H1 (cell line): ENCODE measurements around the gene PLA2G4E. TPM values are rescaled to one million over a fixed set of nuclear protein-coding genes. Genes with fewer than 3 reads are reported as not detected.

Experiments
- CTCF ChIA-PET: fragments of 300-600 bp; sonication (Branson Sonifier 250); formaldehyde crosslinking; loops from one replicate; lab custom pipeline; 2021; ENCODE audit not compliant: partially characterized antibody; lab: Charles Lee
- POLR2A ChIA-PET: fragments of 300-600 bp; sonication (Branson Sonifier 250); formaldehyde crosslinking; loops from one replicate; lab custom pipeline; 2021; ENCODE audit warnings: inconsistent platforms; ENCODE audit not compliant: partially characterized antibody; lab: Charles Lee
- DNase-seq, 2 experiments: peaks; one replicate each; pipeline versions ENCODE4 v3.0.0 to v3.0.0-alpha.2; 2010 to 2022; ENCODE audit warnings: low spot score in 2 of 2, low read depth in 1 of 2, mixed read lengths in 1 of 2
- FAIRE-seq: peaks from 2 replicates; lab custom pipeline; 2011; peaks lifted over from hg19 to GRCh38; lab: Jason Lieb, UNC
- H2AFZ ChIP-seq: 2 replicates; pipeline ENCODE4 v1.8.1; 2012; ENCODE audit warnings: low read length, inconsistent platforms
- H2AK5ac ChIP-seq: 2 replicates; pipeline ENCODE4 v1.6.1; 2013; ENCODE audit warnings: low read depth, low read length
- H2BK120ac ChIP-seq: replicated peaks from 2 replicates; pipeline ENCODE3; 2013; ENCODE audit warnings: low read depth, low read length, inconsistent platforms
- H2BK12ac ChIP-seq: 2 replicates; pipeline ENCODE4 v1.6.1; 2013; ENCODE audit warnings: low read depth, low read length
- H2BK15ac ChIP-seq: 2 replicates; pipeline ENCODE4 v1.6.1; 2013; ENCODE audit warnings: low read length
- H2BK20ac ChIP-seq: 2 replicates; pipeline ENCODE4 v1.6.1; 2013; ENCODE audit warnings: low read length
- H2BK5ac ChIP-seq: 2 replicates; pipeline ENCODE4 v1.6.1; 2013; ENCODE audit warnings: low read depth, low read length
- H3K14ac ChIP-seq: 2 replicates; pipeline ENCODE4 v1.6.1; 2013; ENCODE audit warnings: inconsistent platforms; ENCODE audit not compliant: insufficient read length
- H3K18ac ChIP-seq: 2 replicates; pipeline ENCODE4 v1.6.1; 2013; ENCODE audit warnings: low read length; ENCODE audit errors: extremely low read depth
- H3K23ac ChIP-seq: 2 replicates; pipeline ENCODE4 v1.6.1; 2013; ENCODE audit warnings: inconsistent platforms; ENCODE audit not compliant: insufficient read length
- H3K23me2 ChIP-seq: 2 replicates; pipeline ENCODE4 v1.6.1; 2013; ENCODE audit warnings: low read depth, low read length
- H3K27ac ChIP-seq: 2 replicates; pipeline ENCODE4 v1.6.1; 2011; ENCODE audit warnings: low read depth, low read length, inconsistent platforms
- H3K27me3 ChIP-seq, 4 experiments: replicated peaks in 1 of 4; 1 replicate in 1 of 4; 2 replicates in 3 of 4; pipeline versions ENCODE4 v1.6.1 to v1.8.1; 2011 to 2013; ENCODE audit warnings: low read length in 3 of 4, mild to moderate bottlenecking in 3 of 4, inconsistent platforms in 2 of 4, mixed read lengths in 2 of 4, moderate library complexity in 1 of 4; ENCODE audit not compliant: control insufficient read depth in 3 of 4, insufficient read depth in 3 of 4; ENCODE audit errors: extremely low read depth in 1 of 4
- H3K36me3 ChIP-seq, 4 experiments: 2 replicates each; pipeline versions ENCODE4 v1.6.1 to v1.8.1; 2011 to 2013; ENCODE audit warnings: mild to moderate bottlenecking in 4 of 4, low read length in 3 of 4, moderate library complexity in 2 of 4, control low read depth in 1 of 4, inconsistent platforms in 1 of 4; ENCODE audit not compliant: insufficient read depth in 4 of 4, control insufficient read depth in 2 of 4
- H3K4ac ChIP-seq: replicated peaks from 2 replicates; pipeline ENCODE3; 2013; ENCODE audit warnings: low read length, low read depth, mixed read lengths, inconsistent platforms; ENCODE audit not compliant: insufficient read length
- H3K4me1 ChIP-seq, 4 experiments: replicated peaks in 1 of 4; 1 replicate in 1 of 4; 2 replicates in 3 of 4; pipeline versions ENCODE4 v1.6.1 to v1.8.1; 2011 to 2013; ENCODE audit warnings: low read length in 3 of 4, inconsistent platforms in 2 of 4, mixed read lengths in 1 of 4; ENCODE audit not compliant: insufficient read depth in 4 of 4, control insufficient read depth in 3 of 4
- H3K4me2 ChIP-seq, 2 experiments: 2 replicates each; pipeline versions ENCODE4 v1.6.1 to v1.8.1; 2011 to 2013; ENCODE audit warnings: low read depth in 2 of 2, low read length in 2 of 2, control low read depth in 1 of 2, inconsistent platforms in 1 of 2, mild to moderate bottlenecking in 1 of 2; ENCODE audit not compliant: insufficient read depth in 1 of 2
- H3K4me3 ChIP-seq, 4 experiments: fragments of 200-600, 300-600 bp in 1 of 4; sonication (generic), shearing (Covaris generic), sonication (Bioruptor Twin) in 1 of 4; 2 replicates each; pipeline versions ENCODE4 v1.5.1 to v1.8.1; 2011 to 2016; ENCODE audit warnings: low read length in 4 of 4, low read depth in 3 of 4, control low read depth in 2 of 4, inconsistent platforms in 2 of 4, mild to moderate bottlenecking in 2 of 4, mixed read lengths in 1 of 4, moderate library complexity in 1 of 4; ENCODE audit not compliant: insufficient read depth in 2 of 4; ENCODE audit errors: extremely low read depth in 1 of 4
- H3K56ac ChIP-seq: replicated peaks from 2 replicates; pipeline ENCODE3; 2013; ENCODE audit warnings: low read depth, mild to moderate bottlenecking, mixed read lengths, low read length, inconsistent platforms; ENCODE audit not compliant: insufficient read length
- H3K79me1 ChIP-seq: 2 replicates; pipeline ENCODE4 v1.6.1; 2013; ENCODE audit warnings: low read depth, low read length, control low read depth
- H3K79me2 ChIP-seq, 2 experiments: 2 replicates each; pipeline versions ENCODE4 v1.6.1 to v1.8.1; 2012 to 2013; ENCODE audit warnings: low read length in 2 of 2, mild to moderate bottlenecking in 2 of 2, inconsistent platforms in 1 of 2; ENCODE audit not compliant: insufficient read depth in 2 of 2, control insufficient read depth in 1 of 2
- H3K9ac ChIP-seq, 4 experiments: replicated peaks in 1 of 4; 1 replicate in 1 of 4; 2 replicates in 3 of 4; pipeline versions ENCODE4 v1.6.1 to v1.8.1; 2011 to 2013; ENCODE audit warnings: low read depth in 3 of 4, low read length in 3 of 4, control low read depth in 2 of 4, mild to moderate bottlenecking in 2 of 4, moderate library complexity in 2 of 4, inconsistent platforms in 1 of 4; ENCODE audit errors: extremely low read depth in 1 of 4
- H3K9me3 ChIP-seq, 2 experiments: 2 replicates each; pipeline versions ENCODE4 v1.6.1 to v1.8.1; 2012 to 2013; ENCODE audit warnings: mild to moderate bottlenecking in 2 of 2, moderate library complexity in 2 of 2, control low read depth in 1 of 2, inconsistent platforms in 1 of 2, low read depth in 1 of 2, low read length in 1 of 2, mixed read lengths in 1 of 2; ENCODE audit not compliant: insufficient read depth in 2 of 2
- H4K20me1 ChIP-seq, 2 experiments: replicated peaks in 1 of 2; 2 replicates each; pipeline versions ENCODE3 to v1.8.1; 2011 to 2013; ENCODE audit warnings: inconsistent platforms in 2 of 2, low read length in 2 of 2, mild to moderate bottlenecking in 1 of 2; ENCODE audit not compliant: insufficient read depth in 2 of 2, control insufficient read depth in 1 of 2
- H4K5ac ChIP-seq: 2 replicates; pipeline ENCODE4 v1.6.1; 2013; ENCODE audit warnings: low read length, low read depth, mixed read lengths, inconsistent platforms; ENCODE audit not compliant: insufficient read length
- H4K8ac ChIP-seq: 2 replicates; pipeline ENCODE4 v1.8.0; 2013; ENCODE audit warnings: mild to moderate bottlenecking, moderate library complexity, low read length, inconsistent platforms; ENCODE audit not compliant: insufficient read depth; ENCODE audit errors: extremely low read depth
- H4K91ac ChIP-seq: replicated peaks from 2 replicates; pipeline ENCODE3; 2013; ENCODE audit warnings: low read length, mixed read lengths, inconsistent platforms; ENCODE audit not compliant: insufficient read length
- ASH2L ChIP-seq: fragments of 200-600, 300-600 bp; sonication (generic); IDR thresholded peaks from one replicate; pipeline ENCODE4 v1.7.1; 2017; ENCODE audit warnings: low read length
- CEBPB ChIP-seq: IDR thresholded peaks from 2 replicates; pipeline ENCODE4 v1.6.1; 2012; ENCODE audit warnings: low read depth, low read length
- CHD2 ChIP-seq: IDR thresholded peaks from 2 replicates; pipeline ENCODE4 v1.6.1; 2012; ENCODE audit warnings: low read length, improper control_type of control experiment
- E2F6 ChIP-seq: IDR thresholded peaks from 2 replicates; pipeline ENCODE4 v1.6.1; 2012; ENCODE audit warnings: inconsistent platforms
- KDM1A ChIP-seq: fragments of 200-600, 300-600 bp; sonication (generic); IDR thresholded peaks from 2 replicates; pipeline ENCODE4 v1.7.1; 2016; ENCODE audit warnings: mild to moderate bottlenecking, low read length, borderline replicate concordance
- KDM4A ChIP-seq: IDR thresholded peaks from one replicate; pipeline ENCODE4 v1.7.1; 2012; ENCODE audit warnings: low read depth, mild to moderate bottlenecking, moderate library complexity, low read length, inconsistent platforms; ENCODE audit not compliant: severe bottlenecking
- MAX ChIP-seq: IDR thresholded peaks from 2 replicates; pipeline ENCODE4 v1.6.1; 2012; ENCODE audit warnings: inconsistent platforms
- POLR2A ChIP-seq, 2 experiments: IDR thresholded peaks; 1 replicate in 1 of 2; 2 replicates in 1 of 2; pipeline ENCODE4 v1.6.1; 2011; ENCODE audit warnings: low read depth in 2 of 2, low read length in 2 of 2, mild to moderate bottlenecking in 2 of 2; ENCODE audit errors: control extremely low read depth in 1 of 2
- RAD21 ChIP-seq, 2 experiments: IDR thresholded peaks in 1 of 2; conservative IDR thresholded peaks in 1 of 2; 2 replicates each; pipeline ENCODE4 v1.6.1; 2011; ENCODE audit warnings: low read depth in 2 of 2, low read length in 2 of 2, improper control_type of control experiment in 1 of 2, inconsistent platforms in 1 of 2, mild to moderate bottlenecking in 1 of 2, moderate library complexity in 1 of 2
- SIN3A ChIP-seq, 2 experiments: IDR thresholded peaks in 1 of 2; conservative IDR thresholded peaks in 1 of 2; 2 replicates each; pipeline ENCODE4 v1.6.1; 2011 to 2012; ENCODE audit warnings: low read length in 2 of 2, improper control_type of control experiment in 1 of 2, low read depth in 1 of 2, mild to moderate bottlenecking in 1 of 2
- SP1 ChIP-seq: IDR thresholded peaks from 2 replicates; pipeline ENCODE4 v1.6.1; 2011; ENCODE audit warnings: low read depth, low read length
- SP4 ChIP-seq: IDR thresholded peaks from 2 replicates; pipeline ENCODE4 v1.6.1; 2012; ENCODE audit warnings: low read length, inconsistent platforms
- WGBS, 2 experiments: shearing (Covaris generic) in 1 of 2; methylation state at CpG; one replicate each; pipeline versions ENCODE4 v1.1.6 to v1.1.7; 2013 to 2015; ENCODE audit warnings: low lambda C conversion rate in 2 of 2, mixed read lengths in 2 of 2, inconsistent platforms in 1 of 2, low coverage in 1 of 2, missing lambda C conversion rate in 1 of 2; ENCODE audit not compliant: insufficient replicate concordance in 2 of 2, insufficient coverage in 1 of 2, insufficient read length in 1 of 2; ENCODE audit errors: extremely low coverage in 1 of 2, missing lambda C conversion rate in 1 of 2; 5-methylcytosine and 5-hydroxymethylcytosine counted together
- polyA plus RNA-seq, 7 experiments: library from polyadenylated mRNA; depleted of rRNA in 3 of 7; stranded (reverse) in 5 of 7; unstranded in 2 of 7; fragments of >200 nt in 5 of 7; fragments of 200-250 nt in 2 of 7; gene quantifications; 1 replicate in 5 of 7; 2 replicates in 1 of 7; 4 replicates in 1 of 7; pipeline versions ENCODE4 v1.2.1 to v1.2.3, GENCODE V29; 2011 to 2013; ENCODE audit warnings: missing spikeins in 2 of 7, mixed read lengths in 2 of 7
- total RNA-seq: library from RNA; stranded (reverse); fragmentation: NEBNext Ultra II Directional; extraction: Animal tissue kit (Norgen Biotek cat#: 25700); gene quantifications from 2 replicates; pipeline ENCODE4 v1.2.1, GENCODE V29; 2021

The PLA2G4E gene
- total and polyA plus RNA-seq, 2 of the 8 experiments (the other 6 are each of a cell fraction or from before 2014, with no cell fraction given) = 0.03 TPM; not detected in 1

GRCh38 chr15:41932511-41933289, 88.1 kb downstream of the PLA2G4E start:
- peaks cover 2 to 10% of the 10 kb centered on the region in 2 experiments for H4K20me1 ChIP-seq
- TF ChIP-seq E2F6 (no peak), CEBPB (no peak), CHD2 (no peak), SP4 (no peak), SP1 (no peak), KDM1A (no peak), POLR2A (IDR thresholded peaks at IDR 0.05; ENCODE audit: control extremely low read depth in 1 of 2, low read depth in 2 of 2, low read length in 2 of 2) (no peak), RAD21 (IDR thresholded peaks at IDR 0.05 in 1 of 2, conservative IDR thresholded peaks at IDR 0.05 in 1 of 2; ENCODE audit: low read depth in 2 of 2, low read length in 2 of 2) (no peak), ASH2L (no peak), MAX (no peak), KDM4A (no peak), SIN3A (conservative IDR thresholded peaks at IDR 0.05 in 1 of 2, IDR thresholded peaks at IDR 0.05 in 1 of 2; ENCODE audit: low read depth in 1 of 2, low read length in 2 of 2) (no peak)

More at GRCh38 chr15:41932511-41933289, 88.1 kb downstream of the PLA2G4E start:
- Histone ChIP-seq H2BK120ac (no peak overlapping the region), H2AK5ac (no peak overlapping the region), H2AFZ (no peak overlapping the region), H3K27ac (no peak overlapping the region), H2BK12ac (peak overlapping the region; percentile 71; the same call in 1 of the 2 replicates), H3K4me2 (no peak overlapping the region), H3K27me3 (no peaks in the 10 kb centered on the region), H3K18ac (no peak overlapping the region), H3K9me3 (no peaks in the 10 kb centered on the region), H3K56ac (no peak overlapping the region), H3K79me1 (peaks cover 9% of the 10 kb centered on the region), H3K23me2 (no peaks in the 10 kb centered on the region), H4K5ac (no peak overlapping the region), H4K8ac (peak overlapping the region; percentile 31; the same call in 1 of the 2 replicates), H3K4ac (no peak overlapping the region), H3K9ac (no peak overlapping the region), H3K4me1 (peaks cover 4 to 9% (median 8%) of the 10 kb centered on the region in 4 experiments), H3K23ac (no peak overlapping the region), H3K14ac (no peak overlapping the region), H3K36me3 (no peaks in the 10 kb centered on the region), H2BK20ac (no peak overlapping the region), H2BK15ac (no peak overlapping the region; the same call in 1 of the 2 replicates), H3K4me3 (no peak overlapping the region), H4K91ac (no peak overlapping the region), H3K79me2 (no peaks in the 10 kb centered on the region), H2BK5ac (peak overlapping the region; percentile 63; the same call in 1 of the 2 replicates)
- ChIA-PET POLR2A (no interaction called here), CTCF (interaction anchor here (0.7 to 1.2 kb wide), 5 partner anchors 10 to 160 kb away, joined by 3 to 5 read pairs (median 3); no protein-coding TSS in a partner anchor)
- WGBS, 2 experiments = 90% methylated on average over 16 of the region's 16 CpGs; no CpG with 5 or more reads in 1 of the 2 experiments
- DNase-seq = no peak
- FAIRE-seq = no peak
